Activated T-cell treated with anti-CD3 and anti-CD28 coated beads, Interleukin-2, amount 50 U/mL, for 1 hour (primary cell): ENCODE measurements around the gene KLK2.
"Not testable (repeated sequence)": the region's sequence is repeated elsewhere in the genome, so short reads cannot be mapped to it uniquely, and the experiment has no call there.

Experiments
- DNase-seq: peaks from one replicate; pipeline ENCODE4 v3.0.0-alpha.2; 2020

KLK2 gene

GRCh38 chr19:50896089-50896590, 22.9 kb downstream of the KLK2 start:
- DNase-seq, result not testable (repeated sequence)

DNA sequence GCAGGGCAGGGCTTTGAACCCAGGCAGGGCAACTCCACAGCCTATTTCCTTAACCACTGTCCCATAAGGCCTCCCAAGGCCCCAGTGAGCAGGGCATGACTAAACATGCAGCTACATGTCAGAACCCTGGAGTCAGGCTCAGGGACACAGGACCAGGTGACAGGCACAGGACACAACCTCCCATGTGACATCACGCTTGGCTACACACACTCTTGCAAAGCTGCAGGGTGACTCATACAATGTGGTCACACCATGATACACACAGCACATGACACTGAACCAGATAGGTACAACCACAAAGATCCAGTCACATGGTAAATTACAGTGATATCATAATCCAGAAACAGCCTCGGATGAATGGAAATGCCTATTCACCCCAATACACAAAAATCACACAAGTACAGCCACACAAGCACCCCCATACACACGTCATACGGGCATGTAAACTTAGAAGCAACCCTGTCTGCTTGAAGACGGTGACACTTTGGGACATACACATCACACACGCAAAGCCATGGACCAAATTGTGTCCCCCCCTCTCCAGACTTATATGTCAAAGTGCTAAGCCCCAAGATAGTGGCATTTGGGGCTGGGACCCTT, 23.5 kb downstream of the KLK2 start:
- DNase-seq, result no peak

DNA sequence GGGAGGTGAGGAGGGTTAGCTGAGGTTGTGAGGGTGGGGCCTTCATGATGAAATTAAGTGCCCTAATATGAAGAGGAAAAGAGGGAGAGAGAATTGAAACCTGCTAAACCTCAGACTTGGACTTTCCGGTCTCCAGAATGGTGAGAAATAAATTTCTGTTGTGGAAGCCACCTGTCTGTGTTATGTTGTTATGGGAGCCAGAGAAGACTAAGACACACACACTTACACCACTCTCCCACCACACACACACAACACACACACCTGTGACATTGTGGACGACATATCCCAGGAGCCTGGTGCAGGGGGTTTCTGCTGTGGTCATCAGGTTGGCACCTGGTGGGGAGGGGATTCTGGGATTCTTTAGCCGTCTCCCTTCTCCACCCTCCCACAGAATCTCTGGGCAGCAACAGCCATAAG, 24.0 kb downstream of the KLK2 start:
- no peak for DNase-seq

- DNase-seq, result no peak
Measured at GRCh38 chr19:50897612-50898011, 24.4 kb downstream of the KLK2 start.

DNA sequence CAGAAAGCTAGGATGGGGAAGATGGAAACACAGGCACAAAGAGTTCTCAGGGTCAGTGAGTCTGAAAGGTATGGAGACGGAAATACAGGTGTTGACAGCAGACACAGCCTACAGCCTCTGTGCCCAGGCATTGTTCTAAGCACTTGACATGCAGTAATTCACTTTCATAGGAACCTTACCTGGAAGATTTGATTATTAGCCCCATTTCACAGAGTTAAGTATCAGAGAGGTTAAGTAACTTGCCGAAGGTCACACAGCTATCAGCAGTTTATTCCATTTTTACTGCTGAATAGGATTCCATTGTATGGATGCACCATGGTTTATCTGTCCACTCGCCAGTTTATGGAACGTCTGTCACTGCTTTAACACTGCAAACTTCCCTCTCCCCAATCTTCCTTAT, 24.8 kb downstream of the KLK2 start:
- no peak for DNase-seq

DNA sequence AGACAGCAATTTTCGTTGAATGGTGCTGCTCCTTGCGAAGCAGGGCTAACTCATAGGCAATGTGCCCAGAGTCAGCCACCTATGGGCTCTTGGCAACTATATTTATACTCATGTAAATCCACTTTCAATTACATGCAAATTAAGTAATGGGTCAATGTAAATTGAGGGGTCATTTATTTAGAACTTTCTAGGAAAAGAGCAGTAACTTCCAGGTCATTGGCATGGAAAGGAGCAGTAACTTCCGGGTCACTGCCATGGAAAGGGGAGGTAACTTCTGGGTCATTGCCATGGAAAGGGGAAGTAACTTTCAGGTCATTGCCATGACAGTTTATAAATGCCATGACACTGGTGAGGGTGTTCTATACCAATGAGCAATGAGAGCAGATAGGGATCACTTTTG, 26.3 kb downstream of the KLK2 start:
- DNase-seq, result no peak

DNA sequence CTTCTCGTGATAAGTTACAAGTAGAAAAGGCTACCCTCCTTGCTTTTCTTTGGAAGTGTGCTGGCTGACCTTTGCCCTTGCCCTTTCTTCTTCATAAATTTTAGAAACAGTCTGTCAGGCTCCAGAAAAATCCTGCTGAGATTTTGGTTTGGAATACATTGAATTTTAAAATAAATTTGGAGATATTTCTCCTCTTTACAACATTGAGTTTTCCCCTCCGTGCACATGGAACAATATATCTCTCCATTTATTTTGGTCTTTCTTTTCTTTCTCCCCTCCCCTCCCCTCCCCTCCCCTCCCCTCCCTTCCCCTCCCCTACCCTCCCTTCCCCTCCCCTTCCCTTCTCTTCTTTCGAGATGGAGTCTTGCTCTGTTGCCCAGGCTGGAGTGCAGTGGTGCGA, 29.4 kb downstream of the KLK2 start:
- DNase-seq, result no peak

GRCh38 chr19:50906217-50906616, 33.0 kb downstream of the KLK2 start:
- peak; percentile 29 for DNase-seq

DNA sequence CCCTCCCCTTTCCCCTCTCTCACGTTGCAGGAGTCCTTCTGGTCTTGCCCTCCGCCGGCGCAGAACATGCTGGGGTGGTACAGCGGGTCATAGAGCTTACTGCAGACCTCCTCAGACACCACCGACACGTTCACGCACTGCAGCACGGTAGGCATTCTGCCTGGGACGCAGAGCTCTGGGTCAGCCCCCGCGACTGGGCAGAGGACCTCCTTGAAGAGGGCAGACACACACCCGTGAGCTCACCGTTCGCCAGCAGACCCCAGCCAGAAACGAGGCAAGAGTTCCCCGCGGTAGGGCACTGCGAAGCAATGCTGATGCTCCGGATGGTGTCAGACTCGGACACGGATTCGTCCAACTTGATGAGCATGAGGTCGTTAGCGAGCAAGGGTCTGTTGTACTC, 35.1 kb downstream of the KLK2 start:
- no peak for DNase-seq

GRCh38 chr19:50909240-50910070, 36.2 kb downstream of the KLK2 start:
- peak; percentile 22 for DNase-seq

GRCh38 chr19:50910722-50911121, 37.5 kb downstream of the KLK2 start:
- no peak for DNase-seq

- no peak for DNase-seq
Measured at GRCh38 chr19:50911206-50912101, 38.2 kb downstream of the KLK2 start, which contains the start of gene KLK4. Gene KLK4, minus strand, starts transcription at chr19:50911395. Its CDS starts 657 bp downstream, at chr19:50910738.

- DNase-seq, result no peak
Measured at GRCh38 chr19:50912102-50912599, 38.9 kb downstream of the KLK2 start.

DNA sequence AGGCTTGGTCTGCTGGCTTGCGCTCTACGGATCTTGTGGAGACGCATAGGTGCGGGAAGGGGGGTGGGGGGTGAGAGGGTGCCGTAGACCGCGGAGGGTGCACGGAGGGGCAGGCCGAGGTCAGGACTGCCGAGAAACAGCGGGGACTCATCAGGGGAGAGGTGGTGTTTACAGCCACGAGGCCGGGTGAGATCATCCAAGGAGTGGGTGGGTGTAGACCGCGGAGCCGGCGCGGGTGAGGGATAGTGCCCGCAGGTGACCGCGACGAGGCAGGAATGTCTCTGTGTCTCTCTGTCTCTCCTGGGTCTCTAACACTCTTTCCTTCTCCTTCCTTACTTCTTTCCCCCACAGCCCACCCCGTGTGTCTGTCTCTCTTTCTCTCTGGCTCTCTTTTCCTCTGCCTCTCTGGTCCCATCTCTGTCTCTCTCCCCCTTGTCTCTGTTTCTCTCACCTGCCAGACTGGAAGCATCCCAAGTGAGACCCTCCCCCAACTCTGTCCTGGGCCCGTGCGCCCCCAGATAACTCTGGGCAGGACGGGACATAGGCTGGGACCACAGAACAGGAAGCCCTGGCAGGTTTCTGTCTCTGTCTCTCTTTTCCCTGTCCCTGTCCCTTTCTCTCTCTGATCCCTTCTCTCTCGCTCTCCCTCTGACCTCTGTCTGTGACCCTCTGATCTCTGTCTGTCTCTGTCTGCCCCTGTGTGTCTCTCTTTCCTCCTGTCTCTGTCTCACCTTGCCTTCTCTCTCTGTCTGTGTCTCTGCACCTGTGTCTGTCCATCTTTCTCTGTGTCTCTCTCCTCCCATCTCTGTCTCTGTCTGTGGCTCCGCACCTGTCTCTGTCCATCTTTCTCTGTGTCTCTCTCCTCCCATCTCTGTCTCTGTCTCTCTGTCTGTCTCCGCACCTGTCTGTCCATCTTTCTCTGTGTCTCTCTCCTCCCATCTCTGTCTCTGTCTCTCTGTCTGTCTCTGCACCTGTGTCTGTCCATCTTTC, 39.8 kb downstream of the KLK2 start:
- DNase-seq, result no peak

DNA sequence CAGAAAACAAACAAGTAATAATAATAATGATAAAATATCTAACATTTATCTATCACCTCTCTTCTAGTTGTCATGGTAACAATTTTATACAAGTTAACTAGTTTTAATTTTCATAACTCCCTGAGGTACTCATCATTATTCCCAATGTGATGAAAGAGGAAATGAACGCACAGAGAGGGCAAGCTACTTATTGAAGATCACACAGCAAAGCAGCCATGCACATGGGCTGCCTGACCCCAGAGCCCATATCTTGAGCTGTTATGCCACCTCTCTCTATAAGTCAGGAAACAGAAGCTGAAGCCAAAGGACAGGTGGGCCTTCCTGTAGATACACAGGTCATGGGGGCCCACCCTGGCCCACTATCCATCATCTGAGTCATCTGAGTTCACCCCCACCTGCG, 42.8 kb downstream of the KLK2 start:
- DNase-seq, result no peak

DNA sequence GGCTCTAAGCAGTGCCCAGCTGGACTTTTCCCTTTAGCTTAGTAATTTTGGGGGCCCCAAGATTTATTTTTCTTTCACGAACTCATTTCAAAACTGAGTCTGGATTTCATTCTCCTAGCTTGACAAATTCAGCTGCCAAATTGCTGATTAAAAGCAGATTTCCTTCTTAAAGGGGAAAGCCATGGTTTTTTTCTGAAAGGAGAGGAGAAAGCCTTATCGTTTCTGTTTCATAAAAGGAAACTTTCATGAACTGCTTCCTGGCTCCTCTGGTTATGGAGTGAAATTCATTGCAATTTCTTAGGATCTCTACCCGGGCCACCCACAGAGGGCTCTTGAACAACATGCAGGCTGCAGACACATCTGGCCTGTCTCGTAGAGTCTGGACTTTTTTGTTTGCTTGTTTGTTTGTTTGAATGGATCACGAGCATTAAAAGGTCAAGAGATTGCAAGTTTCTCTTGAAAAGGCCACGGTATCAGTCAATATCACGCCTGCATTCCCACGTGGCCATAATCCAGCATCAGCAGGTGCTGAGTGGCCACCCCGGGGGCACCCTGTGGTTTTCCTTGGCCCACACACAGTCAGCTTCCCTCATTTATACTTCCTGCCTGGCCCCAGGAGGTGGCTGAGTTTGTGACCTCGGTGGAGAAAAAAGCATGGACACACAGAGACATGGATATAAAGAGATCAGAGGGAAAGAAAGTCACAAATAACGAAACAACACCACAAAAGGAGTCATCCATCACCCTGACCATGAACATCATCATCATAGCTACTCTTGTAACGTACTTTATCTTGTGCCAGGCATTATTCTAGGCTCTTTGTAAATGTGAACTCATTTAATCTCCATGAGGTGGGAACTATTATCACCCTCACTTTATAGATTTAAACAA, 48.4 kb downstream of the KLK2 start:
- no peak for DNase-seq

GRCh38 chr19:50922317-50922853, 49.1 kb downstream of the KLK2 start:
- peak; percentile 67 for DNase-seq

DNA sequence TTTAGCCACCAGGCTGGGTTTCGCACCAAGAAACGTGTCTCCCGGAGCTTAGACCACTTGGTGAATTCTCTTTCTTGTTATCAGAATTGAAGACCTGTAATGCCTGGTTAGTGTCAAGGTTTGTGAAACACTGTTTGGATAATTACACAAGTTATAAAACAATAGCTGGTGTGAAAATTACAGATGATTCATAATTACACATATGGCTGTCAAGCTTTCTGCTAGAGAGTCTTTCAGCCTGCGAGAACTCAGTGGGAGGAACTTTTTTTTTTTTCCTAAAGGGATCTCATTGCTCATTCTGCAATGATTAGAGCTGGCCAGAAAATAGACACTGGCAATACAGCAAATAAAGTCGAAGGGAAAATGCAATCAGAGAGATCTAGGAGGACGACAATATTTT, 51.3 kb downstream of the KLK2 start:
- DNase-seq, result no peak

DNA sequence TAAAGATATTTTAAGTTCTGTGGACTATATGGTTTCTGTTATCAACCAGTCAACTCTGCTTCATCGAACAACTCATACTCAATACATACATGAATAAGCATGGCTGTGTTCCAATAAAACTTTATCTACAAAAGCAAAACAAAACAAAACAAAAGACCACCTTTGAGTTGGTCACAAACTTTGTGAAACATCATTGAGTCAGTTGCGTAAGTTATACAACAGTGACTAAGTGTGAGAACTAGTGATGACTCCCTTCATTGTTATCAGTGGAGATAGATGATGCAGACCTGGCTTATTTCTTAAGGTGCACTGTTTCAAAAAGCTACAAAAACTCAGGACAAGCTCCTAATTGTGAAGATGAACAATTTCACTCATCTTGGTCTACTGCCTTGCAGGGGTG, 52.5 kb downstream of the KLK2 start:
- DNase-seq, result no peak

- DNase-seq, result no peak
Measured at GRCh38 chr19:50926144-50926543, 52.9 kb downstream of the KLK2 start.
